SK-N-SH treated with all-trans-retinoic acid at 6 μM for 48 hours (cell line): ENCODE results near the gene CPT1C.

Source experiments
- ATAC-seq: fragments of 200-7000 bp; cut with Tn5 transposase; 3 replicates; pipeline ENCODE4 v1.9.1; 2020; ENCODE audit warnings: mild to moderate bottlenecking, moderate library complexity
- ARNTL ChIP-seq: fragments of 450-650 bp; formaldehyde crosslinking; IDR thresholded peaks from 2 replicates; pipeline ENCODE4 v1.5.0; 2020; ENCODE audit warnings: low read depth, mild to moderate bottlenecking, moderate library complexity, borderline replicate concordance
- CSDC2 ChIP-seq: fragments of 250-450 bp; sonication (Bioruptor Pico); IDR thresholded peaks from 2 replicates; pipeline ENCODE4 v1.5.0; 2020; ENCODE audit warnings: mild to moderate bottlenecking, moderate library complexity
- ISL1 ChIP-seq: fragments of 250-450 bp; sonication (Bioruptor Pico); IDR thresholded peaks from 2 replicates; pipeline ENCODE4 v2.1.2; 2022; ENCODE audit warnings: mild to moderate bottlenecking, moderate library complexity
- OSR1 ChIP-seq: fragments of 250-450 bp; sonication (Bioruptor Pico); IDR thresholded peaks from 2 replicates; pipeline ENCODE4 v1.8.0; 2022; ENCODE audit warnings: moderate library complexity, mild to moderate bottlenecking, inconsistent platforms
- POU6F1 ChIP-seq: fragments of 250-450 bp; sonication (Bioruptor Pico); IDR thresholded peaks from 2 replicates; pipeline ENCODE4 v1.8.0; 2021; ENCODE audit warnings: low read depth, mild to moderate bottlenecking, moderate library complexity, borderline replicate concordance
- RARB ChIP-seq: fragments of 250-450 bp; sonication (Bioruptor Pico); IDR thresholded peaks from 2 replicates; pipeline ENCODE4 v1.8.0; 2021; ENCODE audit warnings: mild to moderate bottlenecking, moderate library complexity
- SNAI2 ChIP-seq: fragments of 250-450 bp; sonication (Bioruptor Pico); IDR thresholded peaks from 2 replicates; pipeline ENCODE4 v1.5.0; 2020; ENCODE audit warnings: mild to moderate bottlenecking, moderate library complexity
- TOX ChIP-seq: fragments of 250-450 bp; sonication (Bioruptor Pico); IDR thresholded peaks from 2 replicates; pipeline ENCODE4 v1.8.0; 2021; ENCODE audit warnings: mild to moderate bottlenecking, moderate library complexity, borderline replicate concordance
- ZC3H10 ChIP-seq: fragments of 250-450 bp; sonication (Bioruptor Pico); IDR thresholded peaks from 2 replicates; pipeline ENCODE4 v1.5.1; 2021; ENCODE audit warnings: mild to moderate bottlenecking, moderate library complexity
- ZFP3 ChIP-seq: fragments of 250-450 bp; sonication (Bioruptor Pico); IDR thresholded peaks from 2 replicates; pipeline ENCODE4 v1.5.0; 2020; ENCODE audit warnings: mild to moderate bottlenecking, moderate library complexity
- ZFP30 ChIP-seq: fragments of 450-650 bp; formaldehyde crosslinking; IDR thresholded peaks from 2 replicates; pipeline ENCODE4 v1.5.0; 2022; ENCODE audit warnings: mild to moderate bottlenecking, moderate library complexity
- ZNF565 ChIP-seq: fragments of 450-650 bp; formaldehyde crosslinking; conservative IDR thresholded peaks from 2 replicates; pipeline ENCODE4 v1.5.0; 2020; ENCODE audit warnings: low read depth, mild to moderate bottlenecking, moderate library complexity
- ZNF70 ChIP-seq: fragments of 450-650 bp; formaldehyde crosslinking; IDR thresholded peaks from 2 replicates; pipeline ENCODE4 v1.5.0; 2020; ENCODE audit warnings: mild to moderate bottlenecking, moderate library complexity
- ZNF8 ChIP-seq: fragments of 450-650 bp; formaldehyde crosslinking; IDR thresholded peaks from 2 replicates; pipeline ENCODE4 v1.5.0; 2020; ENCODE audit warnings: mild to moderate bottlenecking, moderate library complexity
- TF ChIP-seq, protein P1 (sequence below): fragments of 250-450 bp; sonication (Bioruptor Pico); IDR thresholded peaks from 2 replicates; pipeline ENCODE4 v1.5.1; 2020; ENCODE audit warnings: low read depth, mild to moderate bottlenecking, moderate library complexity
- TF ChIP-seq, protein P2 (sequence below): fragments of 250-450 bp; sonication (Bioruptor Pico); IDR thresholded peaks from 2 replicates; pipeline ENCODE4 v1.5.0; 2020; ENCODE audit warnings: mild to moderate bottlenecking, moderate library complexity
- TF ChIP-seq, protein P3 (sequence below): fragments of 250-450 bp; sonication (Bioruptor Pico); IDR thresholded peaks from 2 replicates; pipeline ENCODE4 v1.5.1; 2021; ENCODE audit warnings: mild to moderate bottlenecking, moderate library complexity
- TF ChIP-seq, protein P4 (sequence below): fragments of 250-450 bp; sonication (Bioruptor Pico); IDR thresholded peaks from 2 replicates; pipeline ENCODE4 v1.8.0; 2020; ENCODE audit warnings: mild to moderate bottlenecking, moderate library complexity, borderline replicate concordance

The CPT1C gene

GRCh38 chr19:49738268-49738667, 47.4 kb downstream of the CPT1C start:
- TF ChIP-seq, protein P1, sequence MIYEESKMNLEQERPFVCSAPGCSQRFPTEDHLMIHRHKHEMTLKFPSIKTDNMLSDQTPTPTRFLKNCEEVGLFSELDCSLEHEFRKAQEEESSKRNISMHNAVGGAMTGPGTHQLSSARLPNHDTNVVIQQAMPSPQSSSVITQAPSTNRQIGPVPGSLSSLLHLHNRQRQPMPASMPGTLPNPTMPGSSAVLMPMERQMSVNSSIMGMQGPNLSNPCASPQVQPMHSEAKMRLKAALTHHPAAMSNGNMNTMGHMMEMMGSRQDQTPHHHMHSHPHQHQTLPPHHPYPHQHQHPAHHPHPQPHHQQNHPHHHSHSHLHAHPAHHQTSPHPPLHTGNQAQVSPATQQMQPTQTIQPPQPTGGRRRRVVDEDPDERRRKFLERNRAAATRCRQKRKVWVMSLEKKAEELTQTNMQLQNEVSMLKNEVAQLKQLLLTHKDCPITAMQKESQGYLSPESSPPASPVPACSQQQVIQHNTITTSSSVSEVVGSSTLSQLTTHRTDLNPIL (CRISPR knock-in tag): no peak
- TF ChIP-seq ZNF8 (CRISPR knock-in tag): no peak
- TF ChIP-seq ZC3H10 (CRISPR knock-in tag): no peak
- TF ChIP-seq ZNF565 (CRISPR knock-in tag): no peak
- TF ChIP-seq POU6F1 (CRISPR knock-in tag): no peak
- TF ChIP-seq, protein P2, sequence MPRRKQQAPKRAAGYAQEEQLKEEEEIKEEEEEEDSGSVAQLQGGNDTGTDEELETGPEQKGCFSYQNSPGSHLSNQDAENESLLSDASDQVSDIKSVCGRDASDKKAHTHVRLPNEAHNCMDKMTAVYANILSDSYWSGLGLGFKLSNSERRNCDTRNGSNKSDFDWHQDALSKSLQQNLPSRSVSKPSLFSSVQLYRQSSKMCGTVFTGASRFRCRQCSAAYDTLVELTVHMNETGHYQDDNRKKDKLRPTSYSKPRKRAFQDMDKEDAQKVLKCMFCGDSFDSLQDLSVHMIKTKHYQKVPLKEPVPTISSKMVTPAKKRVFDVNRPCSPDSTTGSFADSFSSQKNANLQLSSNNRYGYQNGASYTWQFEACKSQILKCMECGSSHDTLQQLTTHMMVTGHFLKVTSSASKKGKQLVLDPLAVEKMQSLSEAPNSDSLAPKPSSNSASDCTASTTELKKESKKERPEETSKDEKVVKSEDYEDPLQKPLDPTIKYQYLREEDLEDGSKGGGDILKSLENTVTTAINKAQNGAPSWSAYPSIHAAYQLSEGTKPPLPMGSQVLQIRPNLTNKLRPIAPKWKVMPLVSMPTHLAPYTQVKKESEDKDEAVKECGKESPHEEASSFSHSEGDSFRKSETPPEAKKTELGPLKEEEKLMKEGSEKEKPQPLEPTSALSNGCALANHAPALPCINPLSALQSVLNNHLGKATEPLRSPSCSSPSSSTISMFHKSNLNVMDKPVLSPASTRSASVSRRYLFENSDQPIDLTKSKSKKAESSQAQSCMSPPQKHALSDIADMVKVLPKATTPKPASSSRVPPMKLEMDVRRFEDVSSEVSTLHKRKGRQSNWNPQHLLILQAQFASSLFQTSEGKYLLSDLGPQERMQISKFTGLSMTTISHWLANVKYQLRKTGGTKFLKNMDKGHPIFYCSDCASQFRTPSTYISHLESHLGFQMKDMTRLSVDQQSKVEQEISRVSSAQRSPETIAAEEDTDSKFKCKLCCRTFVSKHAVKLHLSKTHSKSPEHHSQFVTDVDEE: no peak
- no peak for TF ChIP-seq RARB (CRISPR knock-in tag)
- TF ChIP-seq ISL1 (CRISPR knock-in tag): no peak
- TF ChIP-seq, protein P3, sequence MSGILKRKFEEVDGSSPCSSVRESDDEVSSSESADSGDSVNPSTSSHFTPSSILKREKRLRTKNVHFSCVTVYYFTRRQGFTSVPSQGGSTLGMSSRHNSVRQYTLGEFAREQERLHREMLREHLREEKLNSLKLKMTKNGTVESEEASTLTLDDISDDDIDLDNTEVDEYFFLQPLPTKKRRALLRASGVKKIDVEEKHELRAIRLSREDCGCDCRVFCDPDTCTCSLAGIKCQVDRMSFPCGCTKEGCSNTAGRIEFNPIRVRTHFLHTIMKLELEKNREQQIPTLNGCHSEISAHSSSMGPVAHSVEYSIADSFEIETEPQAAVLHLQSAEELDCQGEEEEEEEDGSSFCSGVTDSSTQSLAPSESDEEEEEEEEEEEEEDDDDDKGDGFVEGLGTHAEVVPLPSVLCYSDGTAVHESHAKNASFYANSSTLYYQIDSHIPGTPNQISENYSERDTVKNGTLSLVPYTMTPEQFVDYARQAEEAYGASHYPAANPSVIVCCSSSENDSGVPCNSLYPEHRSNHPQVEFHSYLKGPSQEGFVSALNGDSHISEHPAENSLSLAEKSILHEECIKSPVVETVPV: no peak
- no peak for TF ChIP-seq CSDC2 (CRISPR knock-in tag)
- no peak for TF ChIP-seq OSR1 (CRISPR knock-in tag)
- no peak for ATAC-seq

DNA sequence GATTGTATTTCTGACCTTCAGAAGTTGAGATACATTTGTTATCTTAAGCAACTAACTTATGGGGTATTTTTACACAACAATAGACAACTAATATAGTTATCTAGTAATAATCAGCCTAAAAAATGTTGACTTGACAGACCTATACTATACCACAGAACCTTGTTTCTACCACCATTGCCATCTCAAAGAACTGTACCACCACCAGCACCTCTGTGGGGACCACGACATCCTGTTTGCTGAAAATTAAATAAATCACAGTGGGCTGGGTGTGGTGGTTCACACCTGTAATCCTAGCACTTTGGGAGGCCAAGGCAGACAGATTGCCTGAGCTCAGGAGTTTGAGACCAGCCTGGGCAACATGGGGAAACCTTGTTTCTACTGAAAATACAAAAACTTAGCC, 48.2 kb downstream of the CPT1C start:
- TF ChIP-seq ZNF8 (CRISPR knock-in tag) (no peak), ZFP30 (CRISPR knock-in tag) (no peak), ZNF70 (no peak), ARNTL (CRISPR knock-in tag) (no peak), RARB (CRISPR knock-in tag) (no peak), TOX (CRISPR knock-in tag) (no peak), CSDC2 (CRISPR knock-in tag) (no peak), SNAI2 (CRISPR knock-in tag) (no peak), ZFP3 (no peak)
- TF ChIP-seq, protein P2: no peak
- ATAC-seq: no peak

DNA sequence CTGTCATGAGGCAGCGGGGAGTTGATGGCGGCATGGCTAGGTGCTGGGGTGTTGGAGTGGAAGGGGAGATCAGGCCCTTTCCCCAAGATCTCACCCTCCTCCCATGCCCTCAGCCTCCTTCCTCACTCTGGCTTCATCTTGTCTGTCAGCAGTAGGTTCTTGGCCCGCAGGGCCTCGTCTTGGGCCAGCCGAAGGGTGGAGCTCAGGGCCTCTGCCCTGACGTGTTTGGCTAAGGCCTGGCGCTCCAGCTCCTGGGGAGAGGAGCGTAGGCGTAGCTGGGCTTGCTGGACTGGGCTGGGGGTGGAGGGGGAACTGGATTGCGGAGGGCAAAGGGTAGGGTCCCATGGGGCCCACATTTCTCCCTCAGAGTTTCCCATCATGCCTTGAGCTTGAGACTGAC, 49.0 kb downstream of the CPT1C start:
- ATAC-seq: no peak
- TF ChIP-seq ZFP30 (CRISPR knock-in tag) (no peak), SNAI2 (CRISPR knock-in tag) (no peak), RARB (CRISPR knock-in tag) (no peak)
- TF ChIP-seq, protein P4, sequence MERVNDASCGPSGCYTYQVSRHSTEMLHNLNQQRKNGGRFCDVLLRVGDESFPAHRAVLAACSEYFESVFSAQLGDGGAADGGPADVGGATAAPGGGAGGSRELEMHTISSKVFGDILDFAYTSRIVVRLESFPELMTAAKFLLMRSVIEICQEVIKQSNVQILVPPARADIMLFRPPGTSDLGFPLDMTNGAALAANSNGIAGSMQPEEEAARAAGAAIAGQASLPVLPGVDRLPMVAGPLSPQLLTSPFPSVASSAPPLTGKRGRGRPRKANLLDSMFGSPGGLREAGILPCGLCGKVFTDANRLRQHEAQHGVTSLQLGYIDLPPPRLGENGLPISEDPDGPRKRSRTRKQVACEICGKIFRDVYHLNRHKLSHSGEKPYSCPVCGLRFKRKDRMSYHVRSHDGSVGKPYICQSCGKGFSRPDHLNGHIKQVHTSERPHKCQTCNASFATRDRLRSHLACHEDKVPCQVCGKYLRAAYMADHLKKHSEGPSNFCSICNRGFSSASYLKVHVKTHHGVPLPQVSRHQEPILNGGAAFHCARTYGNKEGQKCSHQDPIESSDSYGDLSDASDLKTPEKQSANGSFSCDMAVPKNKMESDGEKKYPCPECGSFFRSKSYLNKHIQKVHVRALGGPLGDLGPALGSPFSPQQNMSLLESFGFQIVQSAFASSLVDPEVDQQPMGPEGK (CRISPR knock-in tag): no peak
